WTC11 (cell line): Measurements from ENCODE around the gene LARP4. TPM values are rescaled to one million over a fixed set of nuclear protein-coding genes. Genes with fewer than 3 reads are reported as not detected.

Experiments
- ATAC-seq: fragments of 200-7000 bp; cut with Tn5 transposase; 2 replicates; pipeline ENCODE4 v1.10.0; 2021; ENCODE audit warnings: mild to moderate bottlenecking, moderate library complexity
- CTCF ChIA-PET: fragments of 300-600 bp; sonication (Branson Sonifier 250); formaldehyde crosslinking; loops from one replicate; lab custom pipeline; 2021; ENCODE audit warnings: antibody characterized with exemption; lab: Charles Lee
- POLR2A ChIA-PET: fragments of 350-600 bp; sonication (Branson Sonifier 250); formaldehyde crosslinking; loops from one replicate; lab custom pipeline; 2021; ENCODE audit warnings: antibody characterized with exemption; lab: Charles Lee
- DNase-seq: peaks from one replicate; pipeline ENCODE4 v3.0.0; 2021; ENCODE audit warnings: low spot score
- H3K27ac Mint-ChIP-seq: 2 replicates; pipeline ENCODE4 v1.8.0; 2021; ENCODE audit warnings: mixed read lengths
- H3K27me3 Mint-ChIP-seq: 2 replicates; pipeline ENCODE4 v1.8.0; 2021; ENCODE audit warnings: low read depth, mild to moderate bottlenecking, moderate library complexity, mixed read lengths
- H3K36me3 Mint-ChIP-seq: 2 replicates; pipeline ENCODE4 v1.8.0; 2021; ENCODE audit warnings: mixed read lengths
- H3K4me1 Mint-ChIP-seq: 2 replicates; pipeline ENCODE4 v1.8.0; 2022; ENCODE audit warnings: mixed read lengths
- H3K4me3 Mint-ChIP-seq: 2 replicates; pipeline ENCODE4 v1.8.0; 2021; ENCODE audit warnings: mild to moderate bottlenecking, moderate library complexity, mixed read lengths
- H3K9me3 Mint-ChIP-seq: 2 replicates; pipeline ENCODE4 v1.8.0; 2021; ENCODE audit warnings: mixed read lengths
- ARID4B ChIP-seq: sonication (generic); formaldehyde crosslinking; IDR thresholded peaks from 2 replicates; pipeline ENCODE4 v1.8.0; 2023; ENCODE audit warnings: missing genetic modification reagents, mild to moderate bottlenecking, borderline replicate concordance
- ERG ChIP-seq: fragments of 250-450 bp; sonication (Bioruptor Pico); IDR thresholded peaks from 2 replicates; pipeline ENCODE4 v1.8.0; 2021; ENCODE audit warnings: mild to moderate bottlenecking
- ESRRA ChIP-seq: sonication (generic); formaldehyde crosslinking; IDR thresholded peaks from 2 replicates; pipeline ENCODE4 v1.8.1; 2022; ENCODE audit warnings: mild to moderate bottlenecking, missing genetic modification reagents, borderline replicate concordance
- IRF1 ChIP-seq: sonication (generic); formaldehyde crosslinking; IDR thresholded peaks from 2 replicates; pipeline ENCODE4 v1.8.0; 2023; ENCODE audit warnings: missing genetic modification reagents
- NFE2L1 ChIP-seq: sonication (generic); formaldehyde crosslinking; IDR thresholded peaks from 2 replicates; pipeline ENCODE4 v1.8.1; 2023; ENCODE audit warnings: missing genetic modification reagents
- SMAD3 ChIP-seq: sonication (generic); formaldehyde crosslinking; IDR thresholded peaks from 2 replicates; pipeline ENCODE4 v1.8.0; 2022; ENCODE audit warnings: missing genetic modification reagents, mild to moderate bottlenecking, borderline replicate concordance
- SMAD4 ChIP-seq: sonication (generic); formaldehyde crosslinking; IDR thresholded peaks from 2 replicates; pipeline ENCODE4 v1.8.0; 2022; ENCODE audit warnings: mild to moderate bottlenecking, missing genetic modification reagents
- ZSCAN18 ChIP-seq: fragments of 250-450 bp; sonication (Bioruptor Pico); IDR thresholded peaks from 2 replicates; pipeline ENCODE4 v2.1.2; 2022; ENCODE audit warnings: mild to moderate bottlenecking, moderate library complexity
- total RNA-seq: library from RNA; stranded (reverse); gene quantifications from 3 replicates; pipeline ENCODE4 v1.2.3, GENCODE V29; 2021
- TF ChIP-seq, protein P1 (sequence below): sonication (generic); formaldehyde crosslinking; IDR thresholded peaks from 2 replicates; pipeline ENCODE4 v1.8.1; 2023; ENCODE audit warnings: mild to moderate bottlenecking, moderate library complexity, missing genetic modification reagents
- TF ChIP-seq, protein P2 (sequence below): fragments of 250-450 bp; sonication (Bioruptor Pico); IDR thresholded peaks from 2 replicates; pipeline ENCODE4 v1.9.0; 2021; ENCODE audit warnings: mild to moderate bottlenecking, borderline replicate concordance

LARP4 gene
- total RNA-seq, 1 experiment from 2014 or later, result 73.9 TPM

DNA sequence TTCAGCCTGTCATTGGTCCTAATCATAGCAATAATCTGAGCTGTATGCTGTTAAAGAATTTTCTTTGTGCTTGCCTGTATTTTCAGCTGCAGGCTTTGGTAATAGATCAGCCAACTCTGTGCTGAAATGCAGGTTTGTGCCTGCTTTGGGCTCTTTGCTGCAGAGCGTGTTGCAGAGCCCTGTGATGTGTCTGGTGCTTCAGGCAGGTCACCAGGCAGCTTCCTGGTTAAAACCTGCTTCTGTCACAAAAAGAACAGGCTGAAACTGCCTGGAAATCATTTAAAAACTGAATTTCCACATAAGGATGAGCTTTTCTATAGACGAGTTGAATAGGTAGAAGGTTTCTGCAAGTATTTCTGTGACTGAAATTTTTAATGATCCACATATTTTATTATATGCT lies 107.2 kb downstream of the LARP4 start (continued):
- TF ChIP-seq ZSCAN18 (CRISPR knock-in tag), result no peak

- TF ChIP-seq ARID4B (CRISPR knock-in tag) (no peak), SMAD3 (CRISPR knock-in tag) (no peak), IRF1 (CRISPR knock-in tag) (no peak), NFE2L1 (no peak), ERG (no peak), SMAD4 (CRISPR knock-in tag) (no peak), ESRRA (no peak)
- TF ChIP-seq, protein P1, sequence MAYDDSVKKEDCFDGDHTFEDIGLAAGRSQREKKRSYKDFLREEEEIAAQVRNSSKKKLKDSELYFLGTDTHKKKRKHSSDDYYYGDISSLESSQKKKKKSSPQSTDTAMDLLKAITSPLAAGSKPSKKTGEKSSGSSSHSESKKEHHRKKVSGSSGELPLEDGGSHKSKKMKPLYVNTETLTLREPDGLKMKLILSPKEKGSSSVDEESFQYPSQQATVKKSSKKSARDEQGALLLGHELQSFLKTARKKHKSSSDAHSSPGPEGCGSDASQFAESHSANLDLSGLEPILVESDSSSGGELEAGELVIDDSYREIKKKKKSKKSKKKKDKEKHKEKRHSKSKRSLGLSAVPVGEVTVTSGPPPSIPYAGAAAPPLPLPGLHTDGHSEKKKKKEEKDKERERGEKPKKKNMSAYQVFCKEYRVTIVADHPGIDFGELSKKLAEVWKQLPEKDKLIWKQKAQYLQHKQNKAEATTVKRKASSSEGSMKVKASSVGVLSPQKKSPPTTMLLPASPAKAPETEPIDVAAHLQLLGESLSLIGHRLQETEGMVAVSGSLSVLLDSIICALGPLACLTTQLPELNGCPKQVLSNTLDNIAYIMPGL (CRISPR knock-in tag), result no peak
- TF ChIP-seq, protein P2, sequence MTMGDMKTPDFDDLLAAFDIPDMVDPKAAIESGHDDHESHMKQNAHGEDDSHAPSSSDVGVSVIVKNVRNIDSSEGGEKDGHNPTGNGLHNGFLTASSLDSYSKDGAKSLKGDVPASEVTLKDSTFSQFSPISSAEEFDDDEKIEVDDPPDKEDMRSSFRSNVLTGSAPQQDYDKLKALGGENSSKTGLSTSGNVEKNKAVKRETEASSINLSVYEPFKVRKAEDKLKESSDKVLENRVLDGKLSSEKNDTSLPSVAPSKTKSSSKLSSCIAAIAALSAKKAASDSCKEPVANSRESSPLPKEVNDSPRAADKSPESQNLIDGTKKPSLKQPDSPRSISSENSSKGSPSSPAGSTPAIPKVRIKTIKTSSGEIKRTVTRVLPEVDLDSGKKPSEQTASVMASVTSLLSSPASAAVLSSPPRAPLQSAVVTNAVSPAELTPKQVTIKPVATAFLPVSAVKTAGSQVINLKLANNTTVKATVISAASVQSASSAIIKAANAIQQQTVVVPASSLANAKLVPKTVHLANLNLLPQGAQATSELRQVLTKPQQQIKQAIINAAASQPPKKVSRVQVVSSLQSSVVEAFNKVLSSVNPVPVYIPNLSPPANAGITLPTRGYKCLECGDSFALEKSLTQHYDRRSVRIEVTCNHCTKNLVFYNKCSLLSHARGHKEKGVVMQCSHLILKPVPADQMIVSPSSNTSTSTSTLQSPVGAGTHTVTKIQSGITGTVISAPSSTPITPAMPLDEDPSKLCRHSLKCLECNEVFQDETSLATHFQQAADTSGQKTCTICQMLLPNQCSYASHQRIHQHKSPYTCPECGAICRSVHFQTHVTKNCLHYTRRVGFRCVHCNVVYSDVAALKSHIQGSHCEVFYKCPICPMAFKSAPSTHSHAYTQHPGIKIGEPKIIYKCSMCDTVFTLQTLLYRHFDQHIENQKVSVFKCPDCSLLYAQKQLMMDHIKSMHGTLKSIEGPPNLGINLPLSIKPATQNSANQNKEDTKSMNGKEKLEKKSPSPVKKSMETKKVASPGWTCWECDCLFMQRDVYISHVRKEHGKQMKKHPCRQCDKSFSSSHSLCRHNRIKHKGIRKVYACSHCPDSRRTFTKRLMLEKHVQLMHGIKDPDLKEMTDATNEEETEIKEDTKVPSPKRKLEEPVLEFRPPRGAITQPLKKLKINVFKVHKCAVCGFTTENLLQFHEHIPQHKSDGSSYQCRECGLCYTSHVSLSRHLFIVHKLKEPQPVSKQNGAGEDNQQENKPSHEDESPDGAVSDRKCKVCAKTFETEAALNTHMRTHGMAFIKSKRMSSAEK (CRISPR knock-in tag), result no peak
- H3K36me3 Mint-ChIP-seq, result no peaks in the 10 kb centered on the region
- CTCF ChIA-PET, result interaction anchor here (1.0 to 3.5 kb wide), 4 partner anchors 29 to 257 kb away, joined by 3 to 17 read pairs (median 4); no protein-coding TSS in a partner anchor
- peaks cover 31% of the 10 kb centered on the region for H3K4me1 Mint-ChIP-seq
- H3K4me3 Mint-ChIP-seq, result no peak overlapping the region
- no peak overlapping the region for H3K27ac Mint-ChIP-seq
- no peaks in the 10 kb centered on the region for H3K9me3 Mint-ChIP-seq
- no peak for ATAC-seq
- no peaks in the 10 kb centered on the region for H3K27me3 Mint-ChIP-seq
- DNase-seq, result no peak
- POLR2A ChIA-PET, result interaction anchor here (0.6 to 1.3 kb wide), 3 partner anchors 9 to 92 kb away, joined by 3 to 6 read pairs (median 4); no protein-coding TSS in a partner anchor
Measured at GRCh38 chr12:50508414-50508813, 107.7 kb downstream of the LARP4 start.
